Mucosa of stomach (tissue), 1 donor: Measurements from ENCODE around the gene LORICRIN.

Source experiments
- H3K27me3 ChIP-seq: one replicate; pipeline ENCODE4 v1.7.0; 2013; ENCODE audit warnings: mild to moderate bottlenecking, low read length; ENCODE audit not compliant: control insufficient read depth, insufficient read depth
- H3K36me3 ChIP-seq: one replicate; pipeline ENCODE4 v1.7.0; 2013; ENCODE audit warnings: low read length; ENCODE audit not compliant: control insufficient read depth, insufficient read depth
- H3K4me1 ChIP-seq: one replicate; pipeline ENCODE4 v1.7.0; 2013; ENCODE audit warnings: mild to moderate bottlenecking, low read length; ENCODE audit not compliant: control insufficient read depth, insufficient read depth
- H3K4me3 ChIP-seq: one replicate; pipeline ENCODE4 v1.7.0; 2013; ENCODE audit warnings: low read length
- H3K9ac ChIP-seq: one replicate; pipeline ENCODE4 v1.7.0; 2013; ENCODE audit warnings: mild to moderate bottlenecking, low read length, moderate library complexity
- H3K9me3 ChIP-seq: one replicate; pipeline ENCODE4 v1.7.0; 2013; ENCODE audit warnings: mild to moderate bottlenecking, low read length, moderate library complexity; ENCODE audit not compliant: control insufficient read depth
- donor health status: Pancreatic carcinoma.

The LORICRIN gene

GRCh38 chr1:153291514-153291913 lies 32.0 kb downstream of the LORICRIN start:
- Histone ChIP-seq H3K4me1 (peaks cover 15% of the 10 kb centered on the region), H3K9ac (no peak overlapping the region), H3K4me3 (no peak overlapping the region), H3K36me3 (no peaks in the 10 kb centered on the region), H3K27me3 (peaks cover 6% of the 10 kb centered on the region), H3K9me3 (no peaks in the 10 kb centered on the region)

- Histone ChIP-seq H3K9me3 (no peaks in the 10 kb centered on the region), H3K4me1 (peaks cover 15% of the 10 kb centered on the region), H3K4me3 (no peak overlapping the region), H3K36me3 (no peaks in the 10 kb centered on the region), H3K9ac (no peak overlapping the region), H3K27me3 (peaks cover 6% of the 10 kb centered on the region)
Observed at GRCh38 chr1:153292185-153292584, 32.7 kb downstream of the LORICRIN start.

GRCh38 chr1:153292740-153293479 lies 33.4 kb downstream of the LORICRIN start:
- Histone ChIP-seq H3K27me3 (peaks cover 6% of the 10 kb centered on the region), H3K36me3 (no peaks in the 10 kb centered on the region), H3K9ac (no peak overlapping the region), H3K4me3 (no peak overlapping the region), H3K9me3 (no peaks in the 10 kb centered on the region), H3K4me1 (peaks cover 15% of the 10 kb centered on the region)

GRCh38 chr1:153293480-153293775 lies 33.9 kb downstream of the LORICRIN start:
- H3K9me3 ChIP-seq = no peaks in the 10 kb centered on the region
- H3K4me1 ChIP-seq = peaks cover 11% of the 10 kb centered on the region
- no peak overlapping the region for H3K4me3 ChIP-seq

GRCh38 chr1:153293851-153294250 lies 34.4 kb downstream of the LORICRIN start:
- Histone ChIP-seq H3K27me3 (peaks cover 6% of the 10 kb centered on the region), H3K4me3 (no peak overlapping the region), H3K9me3 (no peaks in the 10 kb centered on the region), H3K4me1 (peaks cover 10% of the 10 kb centered on the region), H3K9ac (no peak overlapping the region), H3K36me3 (no peaks in the 10 kb centered on the region)

More at GRCh38 chr1:153293480-153293775, 33.9 kb downstream of the LORICRIN start:
- Histone ChIP-seq H3K36me3 (no peaks in the 10 kb centered on the region), H3K9ac (no peak overlapping the region), H3K27me3 (peaks cover 6% of the 10 kb centered on the region)

- Histone ChIP-seq H3K9me3 (no peaks in the 10 kb centered on the region), H3K27me3 (no peaks in the 10 kb centered on the region), H3K4me3 (no peak overlapping the region), H3K4me1 (no peaks in the 10 kb centered on the region), H3K9ac (no peak overlapping the region), H3K36me3 (no peaks in the 10 kb centered on the region)
Observed at GRCh38 chr1:153302308-153302707, 42.8 kb downstream of the LORICRIN start.

GRCh38 chr1:153305682-153306081 lies 46.2 kb downstream of the LORICRIN start:
- H3K36me3 ChIP-seq = no peaks in the 10 kb centered on the region
- H3K27me3 ChIP-seq = peaks cover 3% of the 10 kb centered on the region
- no peak overlapping the region for H3K4me3 ChIP-seq
- H3K9ac ChIP-seq = no peak overlapping the region
- H3K9me3 ChIP-seq = no peaks in the 10 kb centered on the region
- no peaks in the 10 kb centered on the region for H3K4me1 ChIP-seq

- H3K4me3 ChIP-seq = no peak overlapping the region
- no peaks in the 10 kb centered on the region for H3K36me3 ChIP-seq
- H3K9me3 ChIP-seq = no peaks in the 10 kb centered on the region
- no peak overlapping the region for H3K9ac ChIP-seq
- no peaks in the 10 kb centered on the region for H3K4me1 ChIP-seq
- peaks cover 3% of the 10 kb centered on the region for H3K27me3 ChIP-seq
Observed at GRCh38 chr1:153306303-153307220, 47.1 kb downstream of the LORICRIN start.

- H3K4me1 ChIP-seq = no peaks in the 10 kb centered on the region
- no peak overlapping the region for H3K9ac ChIP-seq
- H3K9me3 ChIP-seq = no peaks in the 10 kb centered on the region
- no peak overlapping the region for H3K4me3 ChIP-seq
- H3K27me3 ChIP-seq = peaks cover 3% of the 10 kb centered on the region
- no peaks in the 10 kb centered on the region for H3K36me3 ChIP-seq
Observed at GRCh38 chr1:153307221-153307600, 47.7 kb downstream of the LORICRIN start.

- H3K4me1 ChIP-seq = peaks cover 4% of the 10 kb centered on the region
- peaks cover 3% of the 10 kb centered on the region for H3K27me3 ChIP-seq
- no peaks in the 10 kb centered on the region for H3K9me3 ChIP-seq
- no peak overlapping the region for H3K9ac ChIP-seq
- H3K4me3 ChIP-seq = no peak overlapping the region
- H3K36me3 ChIP-seq = no peaks in the 10 kb centered on the region
Observed at GRCh38 chr1:153308540-153308939, 49.1 kb downstream of the LORICRIN start.

GRCh38 chr1:153309441-153309840 lies 50.0 kb downstream of the LORICRIN start:
- H3K36me3 ChIP-seq = no peaks in the 10 kb centered on the region
- H3K4me1 ChIP-seq = peaks cover 4% of the 10 kb centered on the region
- no peak overlapping the region for H3K9ac ChIP-seq
- no peak overlapping the region for H3K4me3 ChIP-seq
- peaks cover 3% of the 10 kb centered on the region for H3K27me3 ChIP-seq
- no peaks in the 10 kb centered on the region for H3K9me3 ChIP-seq

GRCh38 chr1:153310526-153310925 lies 51.0 kb downstream of the LORICRIN start:
- no peaks in the 10 kb centered on the region for H3K36me3 ChIP-seq
- H3K27me3 ChIP-seq = peaks cover 3% of the 10 kb centered on the region
- H3K9me3 ChIP-seq = no peaks in the 10 kb centered on the region
- no peak overlapping the region for H3K9ac ChIP-seq
- peaks cover 4% of the 10 kb centered on the region for H3K4me1 ChIP-seq
- H3K4me3 ChIP-seq = no peak overlapping the region
